WI38 (cell line): Measurements from ENCODE around the gene SFSWAP.

ENCODE experiments used
- H3K4me3 ChIP-seq: 2 replicates; pipeline ENCODE4 v1.5.1; 2011; ENCODE audit warnings: low read depth, mild to moderate bottlenecking, control low read depth, low read length
- CTCF ChIP-seq: IDR thresholded peaks from 2 replicates; pipeline ENCODE4 v1.5.1; 2012; ENCODE audit warnings: low read depth, mild to moderate bottlenecking, control low read depth, low read length

SFSWAP gene

GRCh38 chr12:131844140-131844539, 133.2 kb downstream of the SFSWAP start:
- H3K4me3 ChIP-seq: no peak overlapping the region
- no peak for TF ChIP-seq CTCF

- TF ChIP-seq CTCF: no peak
- H3K4me3 ChIP-seq: no peak overlapping the region
These were observed 133.8 kb downstream of the SFSWAP start for GRCh38 chr12:131844656-131845055.

- TF ChIP-seq CTCF: no peak
- H3K4me3 ChIP-seq: no peak overlapping the region
These were observed 134.2 kb downstream of the SFSWAP start for GRCh38 chr12:131845121-131845520.

GRCh38 chr12:131847456-131847855, 136.6 kb downstream of the SFSWAP start:
- no peak for TF ChIP-seq CTCF
- no peak overlapping the region for H3K4me3 ChIP-seq

GRCh38 chr12:131848753-131849152, 137.9 kb downstream of the SFSWAP start:
- TF ChIP-seq CTCF: no peak
- H3K4me3 ChIP-seq: no peak overlapping the region
